ENCODE results near the gene SLC22A15. TPM values are rescaled to one million over a fixed set of nuclear protein-coding genes. Genes with fewer than 3 reads are reported as not detected.

SLC22A15 gene
- total RNA-seq, 2 donors from 2014 or later, result 8.3 to 15.6 TPM

GRCh38 chr1:116105996-116106395, 129.7 kb downstream of the SLC22A15 start:
- Histone ChIP-seq H3K9me3 (ENCODE audit: control insufficient read depth, low read length) (no peaks in the 10 kb centered on the region), H3K27me3 (ENCODE audit: control insufficient read depth, insufficient read depth, low read length, poor library complexity, severe bottlenecking) (no peaks in the 10 kb centered on the region), H3K27ac (ENCODE audit: low read depth, low read length) (no peak overlapping the region), H3K4me1 (ENCODE audit: control insufficient read depth, insufficient read depth, low read length) (peaks cover 11% of the 10 kb centered on the region), H3K36me3 (ENCODE audit: control insufficient read depth, insufficient read depth, low read length) (no peaks in the 10 kb centered on the region), H3K4me3 (ENCODE audit: low read length) (no peak overlapping the region), H3K9ac (ENCODE audit: extremely low read depth, low read length, poor library complexity, severe bottlenecking) (no peak overlapping the region)
- Mint-ChIP-seq H3K36me3 (ENCODE audit: low read depth) (no peaks in the 10 kb centered on the region), H3K9me3 (no peaks in the 10 kb centered on the region), H3K4me1 (peaks cover 11% of the 10 kb centered on the region), H3K4me3 (no peak overlapping the region), H3K27me3 (ENCODE audit: insufficient read depth) (no peaks in the 10 kb centered on the region), H3K27ac (no peak overlapping the region)
- WGBS, 2 experiments (ENCODE audit: insufficient coverage in 1 of 2, insufficient read length in 1 of 2), result 86 to 100% methylated on average over 1 to 2 of the region's 2 CpGs
- DNase-seq, result no peak
- TF ChIP-seq, protein P1, sequence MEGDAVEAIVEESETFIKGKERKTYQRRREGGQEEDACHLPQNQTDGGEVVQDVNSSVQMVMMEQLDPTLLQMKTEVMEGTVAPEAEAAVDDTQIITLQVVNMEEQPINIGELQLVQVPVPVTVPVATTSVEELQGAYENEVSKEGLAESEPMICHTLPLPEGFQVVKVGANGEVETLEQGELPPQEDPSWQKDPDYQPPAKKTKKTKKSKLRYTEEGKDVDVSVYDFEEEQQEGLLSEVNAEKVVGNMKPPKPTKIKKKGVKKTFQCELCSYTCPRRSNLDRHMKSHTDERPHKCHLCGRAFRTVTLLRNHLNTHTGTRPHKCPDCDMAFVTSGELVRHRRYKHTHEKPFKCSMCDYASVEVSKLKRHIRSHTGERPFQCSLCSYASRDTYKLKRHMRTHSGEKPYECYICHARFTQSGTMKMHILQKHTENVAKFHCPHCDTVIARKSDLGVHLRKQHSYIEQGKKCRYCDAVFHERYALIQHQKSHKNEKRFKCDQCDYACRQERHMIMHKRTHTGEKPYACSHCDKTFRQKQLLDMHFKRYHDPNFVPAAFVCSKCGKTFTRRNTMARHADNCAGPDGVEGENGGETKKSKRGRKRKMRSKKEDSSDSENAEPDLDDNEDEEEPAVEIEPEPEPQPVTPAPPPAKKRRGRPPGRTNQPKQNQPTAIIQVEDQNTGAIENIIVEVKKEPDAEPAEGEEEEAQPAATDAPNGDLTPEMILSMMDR (conservative IDR thresholded peaks at IDR 0.05), result no peak

GRCh38 chr1:116106646-116107045, 130.3 kb downstream of the SLC22A15 start:
- TF ChIP-seq, protein P1 (conservative IDR thresholded peaks at IDR 0.05), result no peak
- Histone ChIP-seq H3K27ac (ENCODE audit: low read depth, low read length) (no peak overlapping the region), H3K27me3 (ENCODE audit: control insufficient read depth, insufficient read depth, low read length, poor library complexity, severe bottlenecking) (no peaks in the 10 kb centered on the region), H3K4me3 (ENCODE audit: low read length) (no peak overlapping the region), H3K9ac (ENCODE audit: extremely low read depth, low read length, poor library complexity, severe bottlenecking) (no peak overlapping the region), H3K9me3 (ENCODE audit: control insufficient read depth, low read length) (no peaks in the 10 kb centered on the region), H3K4me1 (ENCODE audit: control insufficient read depth, insufficient read depth, low read length) (peaks cover 15% of the 10 kb centered on the region), H3K36me3 (ENCODE audit: control insufficient read depth, insufficient read depth, low read length) (no peaks in the 10 kb centered on the region)
- no peak for DNase-seq
- peaks cover 18% of the 10 kb centered on the region for H3K4me1 Mint-ChIP-seq
- 88 to 94% methylated on average over 4 of the region's 4 CpGs for WGBS, 2 experiments (ENCODE audit: insufficient coverage in 1 of 2, insufficient read length in 1 of 2)
- H3K27me3 Mint-ChIP-seq (ENCODE audit: insufficient read depth), result no peaks in the 10 kb centered on the region
- no peaks in the 10 kb centered on the region for H3K36me3 Mint-ChIP-seq (ENCODE audit: low read depth)
- no peak overlapping the region for H3K27ac Mint-ChIP-seq
- H3K4me3 Mint-ChIP-seq, result no peak overlapping the region
- H3K9me3 Mint-ChIP-seq, result no peaks in the 10 kb centered on the region

DNA sequence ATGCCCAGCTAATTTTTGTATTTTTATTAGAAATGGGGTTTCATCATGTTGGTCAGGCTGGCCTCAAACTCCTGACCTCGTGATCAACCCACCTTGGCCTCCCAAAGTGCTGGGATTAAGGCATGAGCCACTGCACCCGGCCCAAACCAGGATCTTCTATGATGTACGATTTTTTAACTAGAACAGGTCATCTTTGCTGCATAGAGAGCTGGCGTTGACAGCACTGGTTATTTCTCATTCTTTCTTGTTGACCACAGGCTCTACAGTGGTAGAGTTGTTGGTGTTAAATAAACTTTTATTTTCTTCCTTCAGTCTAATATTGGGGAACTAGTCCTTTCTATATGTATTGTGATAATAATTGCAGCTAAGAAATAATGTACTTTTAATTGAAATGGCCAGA, 131.1 kb downstream of the SLC22A15 start:
- TF ChIP-seq, protein P1 (conservative IDR thresholded peaks at IDR 0.05), result no peak
- Mint-ChIP-seq H3K9me3 (no peaks in the 10 kb centered on the region), H3K36me3 (ENCODE audit: low read depth) (no peaks in the 10 kb centered on the region), H3K4me1 (peaks cover 25% of the 10 kb centered on the region), H3K27me3 (ENCODE audit: insufficient read depth) (no peaks in the 10 kb centered on the region), H3K4me3 (no peak overlapping the region), H3K27ac (no peak overlapping the region)
- Histone ChIP-seq H3K4me3 (ENCODE audit: low read length) (no peak overlapping the region), H3K9ac (ENCODE audit: extremely low read depth, low read length, poor library complexity, severe bottlenecking) (no peak overlapping the region), H3K27me3 (ENCODE audit: control insufficient read depth, insufficient read depth, low read length, poor library complexity, severe bottlenecking) (no peaks in the 10 kb centered on the region), H3K36me3 (ENCODE audit: control insufficient read depth, insufficient read depth, low read length) (no peaks in the 10 kb centered on the region), H3K4me1 (ENCODE audit: control insufficient read depth, insufficient read depth, low read length) (peaks cover 20% of the 10 kb centered on the region), H3K9me3 (ENCODE audit: control insufficient read depth, low read length) (no peaks in the 10 kb centered on the region), H3K27ac (ENCODE audit: low read depth, low read length) (no peak overlapping the region)
- no peak for DNase-seq
- WGBS, 2 experiments (ENCODE audit: insufficient coverage in 1 of 2, insufficient read length in 1 of 2), result 92 to 97% methylated on average over 3 to 4 of the region's 4 CpGs
